H1 (cell line): ENCODE data around the gene NR4A1.

Source experiments
- TEAD4 ChIP-seq: IDR thresholded peaks from 2 replicates; pipeline ENCODE4 v1.6.1; 2012; ENCODE audit warnings: low read depth, low read length, inconsistent platforms, mixed read lengths
- TF ChIP-seq, protein P1 (sequence below), 3 experiments: IDR thresholded peaks; 1 replicate in 2 of 3; 2 replicates in 1 of 3; pipeline versions ENCODE4 v1.5.1 to v1.6.1; 2011; ENCODE audit warnings: low read length in 3 of 3, mild to moderate bottlenecking in 3 of 3, inconsistent platforms in 2 of 3, low read depth in 1 of 3, moderate library complexity in 1 of 3; ENCODE audit not compliant: insufficient read depth in 1 of 3; ENCODE audit errors: control extremely low read depth in 1 of 3

DNA sequence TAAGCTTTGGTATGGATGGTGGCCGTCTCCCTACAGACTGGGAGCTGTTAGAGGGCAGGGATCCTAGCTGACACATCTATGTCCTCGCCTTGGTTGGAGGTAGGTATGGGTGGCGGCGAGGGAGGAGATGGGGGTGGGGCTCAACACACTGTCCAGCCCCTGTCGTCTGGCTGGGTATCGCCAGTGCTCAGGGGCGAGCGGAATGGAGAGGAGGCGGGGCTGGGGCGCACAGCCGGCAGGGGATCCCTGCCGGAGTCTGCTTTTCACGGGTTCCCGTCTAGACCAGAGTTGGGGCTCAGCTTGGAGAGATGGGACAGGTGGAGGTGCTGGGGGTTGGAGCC is 28.4 kb upstream of the NR4A1 start:
- TF ChIP-seq, protein P1, sequence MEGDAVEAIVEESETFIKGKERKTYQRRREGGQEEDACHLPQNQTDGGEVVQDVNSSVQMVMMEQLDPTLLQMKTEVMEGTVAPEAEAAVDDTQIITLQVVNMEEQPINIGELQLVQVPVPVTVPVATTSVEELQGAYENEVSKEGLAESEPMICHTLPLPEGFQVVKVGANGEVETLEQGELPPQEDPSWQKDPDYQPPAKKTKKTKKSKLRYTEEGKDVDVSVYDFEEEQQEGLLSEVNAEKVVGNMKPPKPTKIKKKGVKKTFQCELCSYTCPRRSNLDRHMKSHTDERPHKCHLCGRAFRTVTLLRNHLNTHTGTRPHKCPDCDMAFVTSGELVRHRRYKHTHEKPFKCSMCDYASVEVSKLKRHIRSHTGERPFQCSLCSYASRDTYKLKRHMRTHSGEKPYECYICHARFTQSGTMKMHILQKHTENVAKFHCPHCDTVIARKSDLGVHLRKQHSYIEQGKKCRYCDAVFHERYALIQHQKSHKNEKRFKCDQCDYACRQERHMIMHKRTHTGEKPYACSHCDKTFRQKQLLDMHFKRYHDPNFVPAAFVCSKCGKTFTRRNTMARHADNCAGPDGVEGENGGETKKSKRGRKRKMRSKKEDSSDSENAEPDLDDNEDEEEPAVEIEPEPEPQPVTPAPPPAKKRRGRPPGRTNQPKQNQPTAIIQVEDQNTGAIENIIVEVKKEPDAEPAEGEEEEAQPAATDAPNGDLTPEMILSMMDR (IDR thresholded peaks at IDR 0.05; ENCODE audit: control extremely low read depth in 1 of 3, insufficient read depth in 1 of 3, low read depth in 1 of 3, low read length in 3 of 3) = peak in 1 of 3 experiments; percentile 1; a peak in 1 of 4 replicates
- TF ChIP-seq TEAD4 = no peak
